Parathyroid adenoma (tissue), 2 donors: ENCODE data around the gene RNF40.

Experiments
- H2AFZ ChIP-seq: fragments of 300-600 bp; sonication (generic); one replicate; pipeline ENCODE4 v1.7.0; 2017; ENCODE audit warnings: antibody characterized with exemption, mild to moderate bottlenecking
- H3K27ac ChIP-seq: fragments of 300-600 bp; sonication (generic); one replicate; pipeline ENCODE4 v1.7.0; 2017
- H3K27me3 ChIP-seq: fragments of 300-600 bp; sonication (generic); one replicate; pipeline ENCODE4 v1.7.0; 2017; ENCODE audit warnings: low read length; ENCODE audit not compliant: control insufficient read depth, insufficient read depth
- H3K36me3 ChIP-seq: fragments of 300-600 bp; sonication (generic); one replicate; pipeline ENCODE4 v1.7.0; 2017; ENCODE audit warnings: low read length; ENCODE audit not compliant: control insufficient read depth, insufficient read depth
- H3K4me1 ChIP-seq: fragments of 300-600 bp; sonication (generic); one replicate; pipeline ENCODE4 v1.7.0; 2017; ENCODE audit warnings: control low read depth
- H3K4me2 ChIP-seq: fragments of 300-600 bp; sonication (generic); one replicate; pipeline ENCODE4 v1.7.0; 2017; ENCODE audit warnings: low read length
- H3K4me3 ChIP-seq: fragments of 300-600 bp; sonication (generic); one replicate; pipeline ENCODE4 v1.7.0; 2017; ENCODE audit warnings: low read depth, low read length
- H3K79me2 ChIP-seq: fragments of 300-600 bp; sonication (generic); one replicate; pipeline ENCODE4 v1.7.0; 2017; ENCODE audit warnings: control low read depth
- H3K9ac ChIP-seq: fragments of 300-600 bp; sonication (generic); one replicate; pipeline ENCODE4 v1.7.0; 2017; ENCODE audit warnings: mild to moderate bottlenecking
- H3K9me3 ChIP-seq: fragments of 300-600 bp; sonication (generic); one replicate; pipeline ENCODE4 v1.7.0; 2017; ENCODE audit warnings: low read length; ENCODE audit not compliant: control insufficient read depth
- TF ChIP-seq, protein P1 (sequence below): fragments of 300-600 bp; sonication (generic); IDR thresholded peaks from one replicate; pipeline ENCODE4 v1.7.0; 2017; ENCODE audit warnings: antibody characterized with exemption, mild to moderate bottlenecking
- donor health status: primary hyperparathyroidism.

Gene RNF40

DNA sequence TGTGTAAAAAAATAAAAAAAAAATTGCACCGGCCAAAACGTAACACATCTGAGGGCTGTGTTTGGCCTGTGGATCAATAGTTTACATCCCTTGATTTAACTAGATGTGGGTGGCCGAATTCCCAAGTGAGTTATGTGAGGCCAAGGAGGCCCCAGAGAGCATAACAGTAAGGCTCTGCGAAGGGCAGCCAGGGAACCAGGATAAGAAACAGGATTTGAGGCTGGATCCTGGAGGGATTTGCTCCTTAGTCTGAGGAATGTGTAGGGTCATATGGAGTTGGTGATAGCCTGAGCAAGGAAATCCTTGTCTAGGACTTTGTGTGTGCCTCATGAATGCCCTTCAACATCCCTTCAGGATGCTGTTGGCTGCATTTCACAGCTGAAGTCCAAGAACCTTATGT, 11.9 kb upstream of the RNF40 start:
- H3K4me3 ChIP-seq, result no peak overlapping the region
- TF ChIP-seq, protein P1, sequence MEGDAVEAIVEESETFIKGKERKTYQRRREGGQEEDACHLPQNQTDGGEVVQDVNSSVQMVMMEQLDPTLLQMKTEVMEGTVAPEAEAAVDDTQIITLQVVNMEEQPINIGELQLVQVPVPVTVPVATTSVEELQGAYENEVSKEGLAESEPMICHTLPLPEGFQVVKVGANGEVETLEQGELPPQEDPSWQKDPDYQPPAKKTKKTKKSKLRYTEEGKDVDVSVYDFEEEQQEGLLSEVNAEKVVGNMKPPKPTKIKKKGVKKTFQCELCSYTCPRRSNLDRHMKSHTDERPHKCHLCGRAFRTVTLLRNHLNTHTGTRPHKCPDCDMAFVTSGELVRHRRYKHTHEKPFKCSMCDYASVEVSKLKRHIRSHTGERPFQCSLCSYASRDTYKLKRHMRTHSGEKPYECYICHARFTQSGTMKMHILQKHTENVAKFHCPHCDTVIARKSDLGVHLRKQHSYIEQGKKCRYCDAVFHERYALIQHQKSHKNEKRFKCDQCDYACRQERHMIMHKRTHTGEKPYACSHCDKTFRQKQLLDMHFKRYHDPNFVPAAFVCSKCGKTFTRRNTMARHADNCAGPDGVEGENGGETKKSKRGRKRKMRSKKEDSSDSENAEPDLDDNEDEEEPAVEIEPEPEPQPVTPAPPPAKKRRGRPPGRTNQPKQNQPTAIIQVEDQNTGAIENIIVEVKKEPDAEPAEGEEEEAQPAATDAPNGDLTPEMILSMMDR, result no peak
- H3K4me1 ChIP-seq, result peaks cover 2% of the 10 kb centered on the region
- H3K27me3 ChIP-seq, result no peaks in the 10 kb centered on the region
- H3K36me3 ChIP-seq, result no peaks in the 10 kb centered on the region
- no peaks in the 10 kb centered on the region for H3K9me3 ChIP-seq
- H3K79me2 ChIP-seq, result peaks cover 3% of the 10 kb centered on the region
- H3K4me2 ChIP-seq, result no peak overlapping the region
- no peak overlapping the region for H2AFZ ChIP-seq
- H3K27ac ChIP-seq, result no peak overlapping the region
- no peak overlapping the region for H3K9ac ChIP-seq

DNA sequence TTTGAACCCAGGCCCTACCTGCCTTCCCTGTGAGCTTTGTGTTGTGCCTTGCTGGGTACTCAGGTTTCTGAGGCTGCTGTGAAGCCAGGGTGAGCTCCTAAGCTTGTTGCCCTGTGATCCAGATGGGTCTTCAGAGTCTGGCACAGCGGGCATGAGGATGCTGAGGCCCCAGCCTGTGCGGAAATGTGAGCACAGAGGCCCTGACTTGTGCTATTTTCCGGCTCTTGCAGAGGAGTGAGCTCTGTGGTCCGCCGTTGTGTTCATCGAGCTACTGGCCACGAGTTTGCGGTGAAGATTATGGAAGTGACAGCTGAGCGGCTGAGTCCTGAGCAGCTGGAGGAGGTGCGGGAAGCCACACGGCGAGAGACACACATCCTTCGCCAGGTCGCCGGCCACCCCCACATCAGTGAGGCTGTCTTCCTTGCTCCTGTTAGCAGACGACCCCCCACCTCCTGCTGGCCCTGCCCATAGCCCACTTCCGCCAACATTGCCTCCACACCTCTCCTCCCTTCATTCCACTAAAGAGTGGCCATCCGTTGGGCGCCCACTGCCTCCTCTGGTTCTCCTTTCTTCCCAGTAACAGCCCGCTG, 11.2 kb upstream of the RNF40 start:
- H2AFZ ChIP-seq, result no peak overlapping the region
- peaks cover 2% of the 10 kb centered on the region for H3K4me1 ChIP-seq
- no peaks in the 10 kb centered on the region for H3K9me3 ChIP-seq
- no peak overlapping the region for H3K4me3 ChIP-seq
- no peak overlapping the region for H3K4me2 ChIP-seq
- peaks cover 3% of the 10 kb centered on the region for H3K79me2 ChIP-seq
- no peak overlapping the region for H3K27ac ChIP-seq
- TF ChIP-seq, protein P1, result no peak
- H3K9ac ChIP-seq, result no peak overlapping the region
- no peaks in the 10 kb centered on the region for H3K27me3 ChIP-seq
- no peaks in the 10 kb centered on the region for H3K36me3 ChIP-seq

DNA sequence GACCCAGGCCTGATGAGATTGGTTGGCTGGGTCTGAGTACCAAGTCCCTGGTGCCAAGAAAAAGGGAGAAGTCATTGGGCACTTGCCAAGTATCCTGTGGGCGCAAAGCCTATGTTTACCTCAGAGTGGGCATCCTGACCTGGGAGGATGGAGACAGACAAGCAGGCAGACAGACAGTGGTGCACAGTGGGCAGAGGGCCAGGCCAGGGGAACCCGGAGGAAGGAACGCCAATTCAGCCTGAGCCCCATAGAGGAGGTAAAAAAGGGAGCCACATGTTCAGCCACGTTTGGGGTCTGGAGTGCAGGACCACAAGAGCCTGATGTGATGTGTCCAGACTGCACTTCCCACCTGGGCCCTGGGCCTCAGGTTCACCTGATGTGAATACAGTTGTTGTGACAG, 8.5 kb upstream of the RNF40 start:
- H3K4me1 ChIP-seq, result no peaks in the 10 kb centered on the region
- H3K9me3 ChIP-seq, result no peaks in the 10 kb centered on the region
- H3K9ac ChIP-seq, result no peak overlapping the region
- H3K4me2 ChIP-seq, result no peak overlapping the region
- no peak overlapping the region for H3K4me3 ChIP-seq
- H2AFZ ChIP-seq, result no peak overlapping the region
- TF ChIP-seq, protein P1, result no peak
- H3K27me3 ChIP-seq, result no peaks in the 10 kb centered on the region
- no peak overlapping the region for H3K27ac ChIP-seq
- H3K79me2 ChIP-seq, result peaks cover 3% of the 10 kb centered on the region
- no peaks in the 10 kb centered on the region for H3K36me3 ChIP-seq

DNA sequence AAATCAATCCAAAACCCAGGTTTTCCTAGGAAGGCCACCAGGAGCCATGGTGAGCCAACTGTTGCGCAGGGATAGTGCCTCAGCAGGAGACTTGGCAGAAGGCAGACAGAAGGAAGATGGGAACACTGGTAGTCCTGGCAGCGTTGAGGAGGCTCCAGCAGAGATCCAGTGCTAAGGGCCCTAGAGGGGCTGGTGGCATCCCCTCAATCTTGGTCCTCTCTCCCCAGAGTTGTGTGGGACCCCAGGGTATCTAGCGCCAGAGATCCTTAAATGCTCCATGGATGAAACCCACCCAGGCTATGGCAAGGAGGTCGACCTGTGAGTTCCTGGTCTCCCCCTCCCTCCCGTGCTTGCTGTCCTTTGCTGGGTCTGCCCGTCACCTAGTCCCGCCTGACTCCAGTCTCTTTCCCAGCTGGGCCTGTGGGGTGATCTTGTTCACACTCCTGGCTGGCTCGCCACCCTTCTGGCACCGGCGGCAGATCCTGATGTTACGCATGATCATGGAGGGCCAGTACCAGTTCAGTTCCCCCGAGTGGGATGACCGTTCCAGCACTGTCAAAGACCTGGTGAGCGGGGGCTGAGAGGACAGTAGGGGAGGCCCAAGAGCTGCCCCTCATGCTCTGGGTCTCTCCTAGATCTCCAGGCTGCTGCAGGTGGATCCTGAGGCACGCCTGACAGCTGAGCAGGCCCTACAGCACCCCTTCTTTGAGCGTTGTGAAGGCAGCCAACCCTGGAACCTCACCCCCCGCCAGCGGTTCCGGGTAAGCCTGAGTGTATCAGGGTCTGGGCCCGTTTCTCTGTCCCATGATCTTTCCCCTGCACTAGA, 6.0 kb upstream of the RNF40 start:
- Histone ChIP-seq H3K9ac (no peak overlapping the region), H3K4me1 (peaks cover 3% of the 10 kb centered on the region), H3K79me2 (peaks cover 3% of the 10 kb centered on the region), H3K27me3 (no peaks in the 10 kb centered on the region), H3K4me3 (no peak overlapping the region), H3K27ac (no peak overlapping the region), H3K36me3 (no peaks in the 10 kb centered on the region), H3K9me3 (no peaks in the 10 kb centered on the region), H2AFZ (no peak overlapping the region), H3K4me2 (no peak overlapping the region)
- TF ChIP-seq, protein P1, result no peak

DNA sequence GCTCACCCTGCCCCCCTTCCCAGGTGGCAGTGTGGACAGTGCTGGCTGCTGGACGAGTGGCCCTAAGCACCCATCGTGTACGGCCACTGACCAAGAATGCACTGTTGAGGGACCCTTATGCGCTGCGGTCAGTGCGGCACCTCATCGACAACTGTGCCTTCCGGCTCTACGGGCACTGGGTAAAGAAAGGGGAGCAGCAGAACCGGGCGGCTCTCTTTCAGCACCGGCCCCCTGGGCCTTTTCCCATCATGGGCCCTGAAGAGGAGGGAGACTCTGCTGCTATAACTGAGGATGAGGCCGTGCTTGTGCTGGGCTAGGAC, 5.4 kb upstream of the RNF40 start:
- Histone ChIP-seq H3K36me3 (no peaks in the 10 kb centered on the region), H3K9ac (no peak overlapping the region)

More for the DNA sequence above, 5.4 kb upstream of the RNF40 start:
- no peak overlapping the region for H2AFZ ChIP-seq
- peaks cover 3% of the 10 kb centered on the region for H3K79me2 ChIP-seq
- TF ChIP-seq, protein P1, result no peak
- H3K4me3 ChIP-seq, result no peak overlapping the region
- H3K9me3 ChIP-seq, result no peaks in the 10 kb centered on the region
- no peaks in the 10 kb centered on the region for H3K27me3 ChIP-seq
- peaks cover 3% of the 10 kb centered on the region for H3K4me1 ChIP-seq
- no peak overlapping the region for H3K27ac ChIP-seq
- H3K4me2 ChIP-seq, result no peak overlapping the region
